CD4-positive, alpha-beta memory T cell (primary cell): ENCODE data around the gene SDE2. TPM values are rescaled to one million over a fixed set of nuclear protein-coding genes. Genes with fewer than 3 reads are reported as not detected.

ENCODE experiments used
- CTCF ChIA-PET: fragments of 350-600 bp; sonication (Branson Sonifier 250); formaldehyde crosslinking; loops from one replicate; lab custom pipeline; 2021; ENCODE audit warnings: inconsistent platforms; ENCODE audit not compliant: partially characterized antibody; lab: Charles Lee
- POLR2A ChIA-PET: fragments of 350-600 bp; sonication (Branson Sonifier 250); formaldehyde crosslinking; loops from one replicate; lab custom pipeline; 2021; ENCODE audit not compliant: partially characterized antibody; lab: Charles Lee
- DNase-seq, 5 donors: peaks; one replicate each; pipeline versions ENCODE4 v3.0.0 to v3.0.0-alpha.2; 2020 to 2022; ENCODE audit warnings: mixed read lengths in 1 of 5
- H3K27ac ChIP-seq: one replicate; pipeline ENCODE4 v1.7.0; 2013; ENCODE audit warnings: low read depth, low read length
- H3K27me3 ChIP-seq: 2 replicates; pipeline ENCODE4 v1.7.0; 2013; ENCODE audit warnings: mild to moderate bottlenecking, low read length, moderate library complexity; ENCODE audit not compliant: insufficient read depth
- H3K36me3 ChIP-seq: 2 replicates; pipeline ENCODE4 v1.7.0; 2013; ENCODE audit warnings: mild to moderate bottlenecking, low read length, moderate library complexity; ENCODE audit not compliant: insufficient read depth
- H3K4me1 ChIP-seq: 2 replicates; pipeline ENCODE4 v1.7.0; 2013; ENCODE audit warnings: mild to moderate bottlenecking, low read length, moderate library complexity; ENCODE audit not compliant: insufficient read depth
- H3K4me3 ChIP-seq, 2 donors: one replicate each; pipeline ENCODE4 v1.7.0; 2013; ENCODE audit warnings: low read length in 2 of 2, mild to moderate bottlenecking in 1 of 2
- H3K9me3 ChIP-seq, 2 donors: one replicate each; pipeline ENCODE4 v1.7.0; 2013; ENCODE audit warnings: low read length in 2 of 2, control low read depth in 1 of 2; ENCODE audit not compliant: control insufficient read depth in 1 of 2
- H3K27ac Mint-ChIP-seq, 7 donors: one replicate each; pipeline ENCODE4 v1.8.0; 2020 to 2021; ENCODE audit warnings: mixed read lengths in 7 of 7, mild to moderate bottlenecking in 6 of 7, inconsistent platforms in 3 of 7, moderate library complexity in 3 of 7
- H3K27me3 Mint-ChIP-seq, 2 donors: one replicate each; pipeline ENCODE4 v1.8.0; 2020 to 2021; ENCODE audit warnings: mixed read lengths in 2 of 2
- H3K36me3 Mint-ChIP-seq, 2 donors: one replicate each; pipeline ENCODE4 v1.8.0; 2020 to 2021; ENCODE audit warnings: mixed read lengths in 2 of 2, inconsistent platforms in 1 of 2, mild to moderate bottlenecking in 1 of 2
- H3K4me1 Mint-ChIP-seq, 4 donors: one replicate each; pipeline ENCODE4 v1.8.0; 2020 to 2021; ENCODE audit warnings: mixed read lengths in 4 of 4, mild to moderate bottlenecking in 1 of 4
- H3K4me3 Mint-ChIP-seq, 8 donors: one replicate each; pipeline ENCODE4 v1.8.0; 2020 to 2021; ENCODE audit warnings: mixed read lengths in 8 of 8, mild to moderate bottlenecking in 7 of 8, moderate library complexity in 6 of 8, inconsistent platforms in 3 of 8
- H3K9me3 Mint-ChIP-seq, 8 donors: one replicate each; pipeline ENCODE4 v1.8.0; 2020 to 2021; ENCODE audit warnings: mixed read lengths in 8 of 8, mild to moderate bottlenecking in 5 of 8, inconsistent platforms in 3 of 8, moderate library complexity in 1 of 8
- intact Hi-C: fragments of 100-400 bp; cut with micrococcal nuclease; formaldehyde crosslinking; loops from one replicate; pipeline ENCODE4 v1.15.1; 2023
- polyA plus RNA-seq, 2 donors: library from polyadenylated mRNA; unstranded; fragments of 300-500 nt; fragmentation: Illumina TruSeq; gene quantifications; one replicate each; pipeline ENCODE4 v1.2.3, GENCODE V29; 2021
- total RNA-seq, 2 experiments: library from RNA; stranded (reverse); gene quantifications; one replicate each; pipeline ENCODE4 v1.2.3, GENCODE V29; 2021

Gene SDE2
- total and polyA plus RNA-seq, 4 experiments from 2014 or later: 10.0 to 21.2 (median 20.0) TPM

DNA sequence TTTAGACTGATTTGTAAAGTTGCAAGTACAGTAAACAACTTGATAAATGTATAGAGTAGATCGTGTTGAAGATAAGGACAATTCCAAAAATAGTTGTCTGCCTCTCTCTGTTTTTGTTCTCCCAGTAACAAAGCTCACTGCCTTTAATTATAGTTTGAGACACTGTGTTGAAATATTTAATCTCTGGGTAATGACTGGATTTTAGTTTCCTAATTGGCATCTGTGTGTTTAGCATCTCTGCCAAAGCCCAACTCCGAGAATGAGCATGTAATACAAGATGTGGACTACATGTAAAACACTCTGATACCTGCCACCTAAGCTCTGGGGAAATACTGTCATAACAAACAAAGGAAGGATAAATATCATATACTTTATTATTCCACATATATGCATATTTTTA lies 27.7 kb upstream of the SDE2 start:
- H3K27me3 Mint-ChIP-seq: peaks cover 0 to 2% of the 10 kb centered on the region in 2 donors
- H3K4me1 Mint-ChIP-seq: peaks cover 0 to 4% (median 4%) of the 10 kb centered on the region in 4 donors
- POLR2A ChIA-PET: no interaction called here
- Histone ChIP-seq H3K4me3 (no peak overlapping the region), H3K4me1 (no peaks in the 10 kb centered on the region), H3K9me3 (no peaks in the 10 kb centered on the region), H3K27me3 (no peaks in the 10 kb centered on the region), H3K36me3 (no peaks in the 10 kb centered on the region), H3K27ac (no peak overlapping the region)
- H3K36me3 Mint-ChIP-seq: no peaks in the 10 kb centered on the region
- intact Hi-C loops: no loop called here
- CTCF ChIA-PET: no interaction called here
- no peak overlapping the region for H3K4me3 Mint-ChIP-seq
- H3K9me3 Mint-ChIP-seq: no peaks in the 10 kb centered on the region
- H3K27ac Mint-ChIP-seq: peak overlapping the region in 1 of 7 donors; percentile 54
- no peak for DNase-seq

DNA sequence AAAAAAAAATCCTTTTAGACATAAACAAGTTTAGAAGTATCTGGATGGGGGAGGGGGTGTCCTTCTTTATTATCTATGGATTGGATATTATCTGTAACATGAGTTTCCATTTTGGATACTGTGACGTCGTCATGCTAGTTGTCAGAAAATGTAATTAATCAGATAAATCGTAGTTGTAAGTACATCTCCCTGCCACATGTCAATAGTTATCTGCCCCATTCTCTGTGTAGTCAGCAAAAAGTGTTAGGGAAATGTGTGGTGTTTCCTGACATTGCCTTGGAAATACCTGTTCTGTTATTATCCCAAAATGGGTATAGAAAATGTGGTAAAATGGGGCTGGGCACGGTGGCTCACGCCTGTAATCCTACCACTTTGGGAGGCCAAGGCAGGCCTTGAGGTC lies 24.6 kb upstream of the SDE2 start:
- H3K4me1 Mint-ChIP-seq: peaks cover 0 to 5% (median 4%) of the 10 kb centered on the region in 4 donors
- Histone ChIP-seq H3K4me3 (no peak overlapping the region), H3K27ac (no peak overlapping the region), H3K36me3 (no peaks in the 10 kb centered on the region), H3K27me3 (no peaks in the 10 kb centered on the region), H3K4me1 (no peaks in the 10 kb centered on the region), H3K9me3 (no peaks in the 10 kb centered on the region)
- intact Hi-C loops: no loop called here
- no peak overlapping the region for H3K4me3 Mint-ChIP-seq
- H3K36me3 Mint-ChIP-seq: no peaks in the 10 kb centered on the region
- ChIA-PET POLR2A (interaction anchor here (1.0 kb wide), 1 partner anchor 39 kb away, joined by 3 read pairs; the partner anchor contains the start of gene H3-3A), CTCF (no interaction called here)
- no peak for DNase-seq
- H3K27ac Mint-ChIP-seq: no peak overlapping the region
- peaks cover 0 to 1% (median 0%) of the 10 kb centered on the region in 8 donors for H3K9me3 Mint-ChIP-seq
- H3K27me3 Mint-ChIP-seq: peaks cover 0 to 1% of the 10 kb centered on the region in 2 donors

DNA sequence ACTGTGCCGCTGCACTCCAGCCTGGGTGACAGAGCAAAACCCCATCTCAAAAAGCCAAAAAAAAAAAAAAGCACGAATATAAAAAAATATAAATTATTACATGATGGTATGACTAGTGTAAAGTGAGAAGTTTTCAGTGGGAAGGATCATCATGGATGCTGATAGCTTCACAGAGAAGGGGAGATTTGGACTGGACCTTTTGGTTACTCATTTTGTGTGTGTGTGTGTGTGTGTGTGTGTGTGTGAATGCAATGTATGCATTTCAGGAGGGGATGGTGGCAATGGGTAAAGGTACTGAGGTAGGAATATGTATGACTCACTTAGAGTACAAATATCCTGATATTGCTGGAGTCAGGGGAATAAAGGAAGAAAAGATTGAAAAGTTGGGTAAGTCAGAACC lies 22.7 kb upstream of the SDE2 start:
- Mint-ChIP-seq H3K36me3 (no peaks in the 10 kb centered on the region), H3K9me3 (peaks cover 0 to 1% (median 0%) of the 10 kb centered on the region in 8 donors), H3K4me1 (peaks cover 0 to 4% (median 2%) of the 10 kb centered on the region in 4 donors), H3K27ac (peak overlapping the region in 2 of 7 donors; percentile 23 to 61), H3K27me3 (peaks cover 0 to 1% of the 10 kb centered on the region in 2 donors), H3K4me3 (no peak overlapping the region)
- intact Hi-C loops: no loop called here
- Histone ChIP-seq H3K9me3 (no peaks in the 10 kb centered on the region), H3K36me3 (no peaks in the 10 kb centered on the region), H3K4me3 (no peak overlapping the region), H3K27ac (no peak overlapping the region), H3K27me3 (no peaks in the 10 kb centered on the region), H3K4me1 (no peaks in the 10 kb centered on the region)
- CTCF ChIA-PET: no interaction called here
- POLR2A ChIA-PET: no interaction called here
- DNase-seq: no peak

DNA sequence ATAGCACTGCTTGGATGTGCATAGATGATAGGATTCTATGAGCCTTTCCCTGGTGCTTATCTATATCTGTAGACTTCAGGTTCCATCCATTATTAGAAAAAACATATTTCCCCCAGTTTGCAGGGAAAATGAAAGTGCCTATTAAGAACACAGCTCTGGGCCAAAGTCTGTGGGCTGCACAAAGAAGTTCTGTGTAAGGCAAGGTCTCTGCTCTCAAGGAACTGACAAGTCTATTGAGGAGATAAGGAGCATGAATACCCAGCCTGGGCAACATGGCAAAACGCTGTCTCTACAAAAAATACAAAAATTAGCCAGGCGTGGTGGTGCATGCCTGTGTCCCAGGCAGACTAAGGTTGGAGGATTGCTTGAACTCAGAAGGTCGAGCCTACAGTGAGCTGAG lies 22.3 kb upstream of the SDE2 start:
- Mint-ChIP-seq H3K4me1 (peaks cover 0 to 1% (median 0%) of the 10 kb centered on the region in 4 donors), H3K27ac (no peak overlapping the region), H3K36me3 (no peaks in the 10 kb centered on the region), H3K27me3 (peaks cover 0 to 1% of the 10 kb centered on the region in 2 donors), H3K4me3 (no peak overlapping the region), H3K9me3 (peaks cover 0 to 1% (median 0%) of the 10 kb centered on the region in 8 donors)
- Histone ChIP-seq H3K9me3 (no peaks in the 10 kb centered on the region), H3K27ac (no peak overlapping the region), H3K36me3 (no peaks in the 10 kb centered on the region), H3K4me1 (no peaks in the 10 kb centered on the region), H3K4me3 (no peak overlapping the region), H3K27me3 (no peaks in the 10 kb centered on the region)
- POLR2A ChIA-PET: no interaction called here
- no peak for DNase-seq
- intact Hi-C loops: no loop called here
- CTCF ChIA-PET: no interaction called here

DNA sequence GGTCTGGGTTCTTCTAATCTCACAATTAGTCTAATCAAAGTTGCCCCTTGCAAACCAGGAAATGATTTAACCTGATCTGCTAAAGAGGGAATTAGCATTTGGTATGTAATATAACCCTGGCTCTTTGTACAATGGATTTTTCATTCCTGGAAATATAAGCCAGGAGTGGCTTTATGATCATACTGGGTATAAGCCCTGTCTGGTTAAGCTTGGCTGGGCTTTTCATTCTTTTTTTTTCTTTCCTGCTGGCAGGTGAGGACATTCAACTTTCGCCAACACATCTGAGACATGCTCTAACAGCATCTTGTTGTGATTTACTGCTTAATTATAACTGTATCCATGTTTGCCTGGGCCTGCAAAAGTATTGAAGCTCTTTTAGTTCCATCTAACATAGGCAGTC lies 20.4 kb upstream of the SDE2 start:
- H3K9me3 Mint-ChIP-seq: peaks cover 0 to 1% (median 0%) of the 10 kb centered on the region in 8 donors
- Histone ChIP-seq H3K27me3 (no peaks in the 10 kb centered on the region), H3K4me1 (no peaks in the 10 kb centered on the region), H3K4me3 (no peak overlapping the region), H3K9me3 (no peaks in the 10 kb centered on the region), H3K36me3 (no peaks in the 10 kb centered on the region), H3K27ac (no peak overlapping the region)
- H3K4me3 Mint-ChIP-seq: no peak overlapping the region
- peaks cover under 1 to 1% of the 10 kb centered on the region in 2 donors for H3K27me3 Mint-ChIP-seq
- intact Hi-C loops: no loop called here
- CTCF ChIA-PET: interaction anchor here (1.2 kb wide), 1 partner anchor 32 kb away, joined by 5 read pairs; no protein-coding TSS in a partner anchor
- H3K27ac Mint-ChIP-seq: no peak overlapping the region
- H3K36me3 Mint-ChIP-seq: no peaks in the 10 kb centered on the region
- DNase-seq: no peak
- POLR2A ChIA-PET: interaction anchor here (1.4 kb wide), 1 partner anchor 20 kb away, joined by 6 read pairs; the partner anchor contains the start of gene SDE2
- peaks cover 0 to 1% (median 0%) of the 10 kb centered on the region in 4 donors for H3K4me1 Mint-ChIP-seq

DNA sequence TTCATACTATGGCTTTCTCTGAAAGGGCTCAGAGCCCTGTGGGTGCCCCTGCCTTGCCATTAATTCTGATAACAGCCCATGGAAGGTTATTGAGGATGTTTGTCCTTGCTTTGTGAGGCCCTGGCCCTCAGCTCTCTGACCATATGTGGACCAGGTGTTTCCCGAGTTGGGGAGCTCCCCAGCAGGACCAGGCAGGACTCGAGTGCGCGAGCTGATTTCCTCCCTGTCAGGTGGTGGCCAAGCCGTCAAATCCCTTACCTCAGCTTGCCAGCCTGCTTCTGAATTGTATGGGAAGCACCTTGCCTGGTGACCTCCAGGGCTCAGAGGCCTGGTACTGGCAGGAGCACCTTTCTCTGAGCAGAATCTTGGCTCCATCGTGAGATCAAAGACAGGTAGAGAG lies 17.9 kb upstream of the SDE2 start:
- no peaks in the 10 kb centered on the region for H3K9me3 ChIP-seq
- no peaks in the 10 kb centered on the region for H3K4me1 ChIP-seq
- Mint-ChIP-seq H3K4me3 (no peak overlapping the region), H3K27me3 (peaks cover 1 to 4% of the 10 kb centered on the region in 2 donors), H3K9me3 (peaks cover 0 to 3% (median 0%) of the 10 kb centered on the region in 8 donors), H3K27ac (no peak overlapping the region), H3K4me1 (peaks cover 0 to 1% (median 0%) of the 10 kb centered on the region in 4 donors), H3K36me3 (no peaks in the 10 kb centered on the region)
- no peak for DNase-seq
- intact Hi-C loops: no loop called here
- CTCF ChIA-PET: no interaction called here
- H3K36me3 ChIP-seq: no peaks in the 10 kb centered on the region
- H3K27me3 ChIP-seq: no peaks in the 10 kb centered on the region
- no peak overlapping the region for H3K4me3 ChIP-seq
- no peak overlapping the region for H3K27ac ChIP-seq
- POLR2A ChIA-PET: no interaction called here

DNA sequence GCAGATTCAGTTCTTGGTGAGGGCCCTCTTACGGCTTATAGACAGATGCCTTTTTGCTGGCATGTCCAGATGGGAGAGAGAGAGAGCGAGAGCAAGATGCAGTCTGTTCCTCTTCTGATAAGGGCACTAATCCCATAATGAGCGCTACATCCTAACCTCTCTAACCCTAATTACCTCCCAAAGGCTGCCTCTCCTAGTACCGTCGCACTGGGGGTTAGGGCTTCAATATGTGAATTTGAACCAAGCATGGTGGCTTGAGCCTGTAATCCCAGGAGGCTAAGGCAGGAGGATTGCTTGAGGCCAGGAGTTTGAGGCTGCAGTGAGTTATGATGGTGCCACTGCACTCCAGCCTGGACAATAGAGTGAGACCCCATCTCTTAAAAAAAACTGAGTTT lies 10.5 kb upstream of the SDE2 start:
- ChIA-PET CTCF (no interaction called here), POLR2A (no interaction called here)

More for the DNA sequence above, 10.5 kb upstream of the SDE2 start:
- intact Hi-C loops: no loop called here
- Mint-ChIP-seq H3K4me3 (no peak overlapping the region), H3K4me1 (peaks cover 0 to under 1% (median under 1%) of the 10 kb centered on the region in 4 donors), H3K27me3 (peaks cover 0 to 4% of the 10 kb centered on the region in 2 donors), H3K27ac (no peak overlapping the region), H3K9me3 (peaks cover 0 to 3% (median 0%) of the 10 kb centered on the region in 8 donors), H3K36me3 (no peaks in the 10 kb centered on the region)
- no peak for DNase-seq
- Histone ChIP-seq H3K4me1 (peaks cover 1% of the 10 kb centered on the region), H3K4me3 (no peak overlapping the region), H3K27me3 (no peaks in the 10 kb centered on the region), H3K27ac (no peak overlapping the region), H3K36me3 (no peaks in the 10 kb centered on the region), H3K9me3 (no peaks in the 10 kb centered on the region)
